MM.1S (cell line): ENCODE results near the gene ZMYM4.

Experiments used
- DNase-seq: peaks from one replicate; pipeline ENCODE4 v3.0.0-alpha.2; 2015
- H2AFZ ChIP-seq: fragments of 300-600 bp; sonication (generic); 2 replicates; pipeline ENCODE4 v1.6.0; 2016; ENCODE audit warnings: antibody characterized with exemption, low read length
- H3F3A ChIP-seq: fragments of 300-600 bp; sonication (generic); 2 replicates; pipeline ENCODE4 v1.6.1; 2016; ENCODE audit warnings: mild to moderate bottlenecking, antibody characterized with exemption, low read length, moderate library complexity, mixed read lengths; ENCODE audit not compliant: insufficient read depth
- H3K27ac ChIP-seq: fragments of 300-600 bp; sonication (generic); 2 replicates; pipeline ENCODE4 v1.5.1; 2016; ENCODE audit warnings: mild to moderate bottlenecking, low read length
- H3K27me3 ChIP-seq: fragments of 300-600 bp; sonication (generic); replicated peaks from 2 replicates; pipeline ENCODE4 v1.6.0; 2016; ENCODE audit warnings: low read length; ENCODE audit not compliant: insufficient read depth
- H3K36me3 ChIP-seq: fragments of 300-600 bp; sonication (generic); replicated peaks from 2 replicates; pipeline ENCODE4 v1.6.1; 2016; ENCODE audit warnings: mild to moderate bottlenecking, low read length, mixed read lengths; ENCODE audit not compliant: insufficient read depth
- H3K4me1 ChIP-seq: fragments of 300-600 bp; sonication (generic); 2 replicates; pipeline ENCODE4 v1.6.1; 2016; ENCODE audit warnings: low read length, mixed read lengths
- H3K4me2 ChIP-seq: fragments of 300-600 bp; sonication (generic); 2 replicates; pipeline ENCODE4 v1.6.0; 2016; ENCODE audit warnings: low read depth, low read length
- H3K4me3 ChIP-seq: fragments of 300-600 bp; sonication (generic); 2 replicates; pipeline ENCODE4 v1.5.1; 2016; ENCODE audit warnings: low read length, mixed read lengths
- H3K79me2 ChIP-seq: fragments of 300-600 bp; sonication (generic); 2 replicates; pipeline ENCODE4 v1.6.1; 2016; ENCODE audit warnings: mixed run types, low read length, mixed read lengths
- H3K9ac ChIP-seq: fragments of 300-600 bp; sonication (generic); 2 replicates; pipeline ENCODE4 v1.6.1; 2016; ENCODE audit warnings: low read length, mixed read lengths
- H3K9me2 ChIP-seq: fragments of 300-600 bp; sonication (generic); replicated peaks from 2 replicates; pipeline ENCODE4 v1.6.1; 2016; ENCODE audit warnings: mild to moderate bottlenecking, low read length, mixed read lengths; ENCODE audit not compliant: insufficient read depth
- H3K9me3 ChIP-seq: fragments of 300-600 bp; sonication (generic); replicated peaks from 2 replicates; pipeline ENCODE4 v1.6.1; 2016; ENCODE audit warnings: mild to moderate bottlenecking, low read length, mixed read lengths; ENCODE audit not compliant: insufficient read depth
- H4K20me1 ChIP-seq: fragments of 300-600 bp; sonication (generic); 2 replicates; pipeline ENCODE4 v1.6.1; 2016; ENCODE audit warnings: mild to moderate bottlenecking, low read length, moderate library complexity, mixed read lengths; ENCODE audit not compliant: insufficient read depth
- EZH2 ChIP-seq: fragments of 300-600 bp; sonication (generic); optimal IDR thresholded peaks from 2 replicates; pipeline ENCODE3; 2017; ENCODE audit warnings: low read depth, mild to moderate bottlenecking, antibody characterized with exemption, low read length, mixed read lengths
- EZH2phosphoT487 ChIP-seq: fragments of 300-600 bp; sonication (generic); IDR thresholded peaks from 2 replicates; pipeline ENCODE4 v1.6.1; 2018; ENCODE audit warnings: antibody characterized with exemption, low read length
- TF ChIP-seq, protein P1 (sequence below): fragments of 300-600 bp; sonication (generic); IDR thresholded peaks from 2 replicates; pipeline ENCODE4 v1.5.1; 2016; ENCODE audit warnings: antibody characterized with exemption, low read length, mixed read lengths

ZMYM4 gene

GRCh38 chr1:35386959-35387358 is 118.5 kb downstream of the ZMYM4 start:
- no peaks in the 10 kb centered on the region for H3K9me2 ChIP-seq
- no peaks in the 10 kb centered on the region for H4K20me1 ChIP-seq
- H3K4me2 ChIP-seq: no peak overlapping the region
- no peaks in the 10 kb centered on the region for H3K9me3 ChIP-seq
- H3K9ac ChIP-seq: no peak overlapping the region
- no peak overlapping the region for H2AFZ ChIP-seq
- no peaks in the 10 kb centered on the region for H3F3A ChIP-seq
- no peak overlapping the region for H3K27ac ChIP-seq
- no peaks in the 10 kb centered on the region for H3K79me2 ChIP-seq
- H3K4me3 ChIP-seq: no peak overlapping the region
- H3K4me1 ChIP-seq: no peaks in the 10 kb centered on the region
- TF ChIP-seq EZH2phosphoT487 (no peak), EZH2 (no peak)
- TF ChIP-seq, protein P1, sequence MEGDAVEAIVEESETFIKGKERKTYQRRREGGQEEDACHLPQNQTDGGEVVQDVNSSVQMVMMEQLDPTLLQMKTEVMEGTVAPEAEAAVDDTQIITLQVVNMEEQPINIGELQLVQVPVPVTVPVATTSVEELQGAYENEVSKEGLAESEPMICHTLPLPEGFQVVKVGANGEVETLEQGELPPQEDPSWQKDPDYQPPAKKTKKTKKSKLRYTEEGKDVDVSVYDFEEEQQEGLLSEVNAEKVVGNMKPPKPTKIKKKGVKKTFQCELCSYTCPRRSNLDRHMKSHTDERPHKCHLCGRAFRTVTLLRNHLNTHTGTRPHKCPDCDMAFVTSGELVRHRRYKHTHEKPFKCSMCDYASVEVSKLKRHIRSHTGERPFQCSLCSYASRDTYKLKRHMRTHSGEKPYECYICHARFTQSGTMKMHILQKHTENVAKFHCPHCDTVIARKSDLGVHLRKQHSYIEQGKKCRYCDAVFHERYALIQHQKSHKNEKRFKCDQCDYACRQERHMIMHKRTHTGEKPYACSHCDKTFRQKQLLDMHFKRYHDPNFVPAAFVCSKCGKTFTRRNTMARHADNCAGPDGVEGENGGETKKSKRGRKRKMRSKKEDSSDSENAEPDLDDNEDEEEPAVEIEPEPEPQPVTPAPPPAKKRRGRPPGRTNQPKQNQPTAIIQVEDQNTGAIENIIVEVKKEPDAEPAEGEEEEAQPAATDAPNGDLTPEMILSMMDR: no peak
- no peak for DNase-seq
- H3K27me3 ChIP-seq: no peaks in the 10 kb centered on the region
- no peaks in the 10 kb centered on the region; the same call in 1 of the 2 replicates for H3K36me3 ChIP-seq

GRCh38 chr1:35390600-35391494 is 122.3 kb downstream of the ZMYM4 start:
- TF ChIP-seq EZH2phosphoT487 (no peak), EZH2 (no peak)
- TF ChIP-seq, protein P1: no peak
- Histone ChIP-seq H3K27me3 (no peaks in the 10 kb centered on the region), H3K9me3 (no peaks in the 10 kb centered on the region), H3K4me2 (no peak overlapping the region), H3K4me1 (no peaks in the 10 kb centered on the region), H3K4me3 (no peak overlapping the region), H3K9ac (no peak overlapping the region), H3F3A (no peaks in the 10 kb centered on the region), H4K20me1 (no peaks in the 10 kb centered on the region), H3K27ac (no peak overlapping the region), H3K79me2 (no peaks in the 10 kb centered on the region), H3K36me3 (no peaks in the 10 kb centered on the region), H3K9me2 (no peaks in the 10 kb centered on the region), H2AFZ (no peak overlapping the region)
- DNase-seq: no peak

- H3K4me3 ChIP-seq: no peak overlapping the region
- H3K9me3 ChIP-seq: no peaks in the 10 kb centered on the region
- DNase-seq: no peak
- no peaks in the 10 kb centered on the region for H3F3A ChIP-seq
- no peaks in the 10 kb centered on the region for H3K9me2 ChIP-seq
- no peak overlapping the region for H2AFZ ChIP-seq
- no peak overlapping the region for H3K4me2 ChIP-seq
- H3K27ac ChIP-seq: no peak overlapping the region
- no peaks in the 10 kb centered on the region for H3K27me3 ChIP-seq
- no peaks in the 10 kb centered on the region for H3K79me2 ChIP-seq
- H4K20me1 ChIP-seq: no peaks in the 10 kb centered on the region
- H3K36me3 ChIP-seq: no peaks in the 10 kb centered on the region
- TF ChIP-seq EZH2 (no peak), EZH2phosphoT487 (no peak)
- TF ChIP-seq, protein P1: no peak
- no peaks in the 10 kb centered on the region for H3K4me1 ChIP-seq
- no peak overlapping the region for H3K9ac ChIP-seq
Observed at GRCh38 chr1:35394386-35394785, 125.9 kb downstream of the ZMYM4 start.
